Smooth muscle cell (in vitro differentiated cells): ENCODE data around the gene CLPTM1L. TPM values are rescaled to one million over a fixed set of nuclear protein-coding genes. Genes with fewer than 3 reads are reported as not detected.

Experiments
- DNase-seq: peaks from one replicate; lab custom pipeline; 2025; ENCODE audit not compliant: unreplicated experiment; lab: John Stamatoyannopoulos, UW
- H2AFZ ChIP-seq: fragments of 200-600 bp; sonication (generic); 2 replicates; pipeline ENCODE4 v1.6.0; 2016; ENCODE audit warnings: antibody characterized with exemption, low read depth, mild to moderate bottlenecking
- H3F3A ChIP-seq: fragments of 200-600 bp; sonication (generic); 2 replicates; pipeline ENCODE4 v1.6.0; 2017; ENCODE audit warnings: antibody characterized with exemption, low read depth
- H3K27ac ChIP-seq: fragments of 200-600 bp; sonication (generic); 2 replicates; pipeline ENCODE4 v1.5.1; 2016; ENCODE audit warnings: low read depth, mild to moderate bottlenecking
- H3K27me3 ChIP-seq: fragments of 200-600 bp; sonication (generic); 2 replicates; pipeline ENCODE4 v1.6.1; 2016; ENCODE audit warnings: low read depth, mild to moderate bottlenecking
- H3K36me3 ChIP-seq: fragments of 200-600 bp; sonication (generic); 2 replicates; pipeline ENCODE4 v1.5.1; 2016; ENCODE audit warnings: low read depth
- H3K4me1 ChIP-seq: fragments of 200-600 bp; sonication (generic); 2 replicates; pipeline ENCODE4 v1.5.1; 2016; ENCODE audit warnings: low read depth
- H3K4me2 ChIP-seq: fragments of 200-600 bp; sonication (generic); 2 replicates; pipeline ENCODE4 v1.6.0; 2016; ENCODE audit warnings: mild to moderate bottlenecking
- H3K4me3 ChIP-seq: fragments of 200-600 bp; sonication (generic); 2 replicates; pipeline ENCODE4 v1.5.1; 2016; ENCODE audit warnings: mild to moderate bottlenecking
- H3K79me2 ChIP-seq: fragments of 200-600 bp; sonication (generic); 2 replicates; pipeline ENCODE4 v1.6.0; 2016; ENCODE audit warnings: low read depth, mild to moderate bottlenecking
- H3K9ac ChIP-seq: fragments of 200-600 bp; sonication (generic); 2 replicates; pipeline ENCODE4 v1.6.0; 2016; ENCODE audit warnings: low read depth
- H3K9me3 ChIP-seq: fragments of 200-600 bp; sonication (generic); replicated peaks from 2 replicates; pipeline ENCODE4 v1.5.1; 2016; ENCODE audit warnings: low read depth
- H4K20me1 ChIP-seq: fragments of 200-600 bp; sonication (generic); 2 replicates; pipeline ENCODE4 v1.6.0; 2016; ENCODE audit warnings: low read depth
- CTCF ChIP-seq: fragments of 200-600 bp; sonication (generic); IDR thresholded peaks from 2 replicates; pipeline ENCODE4 v1.5.1; 2017; ENCODE audit warnings: borderline replicate concordance, mild to moderate bottlenecking, antibody characterized with exemption; ENCODE audit not compliant: insufficient read depth, poor library complexity, severe bottlenecking
- WGBS: methylation state at CpG from one replicate; pipeline ENCODE4 v1.1.7; 2016; ENCODE audit warnings: low lambda C conversion rate; 5-methylcytosine and 5-hydroxymethylcytosine counted together
- polyA plus RNA-seq: library from polyadenylated mRNA; unstranded; fragments of >200 nt; fragmentation: Nextera tagmentation; extraction: Ambion mirVana; gene quantifications from 2 replicates; pipeline ENCODE4 v1.2.1, GENCODE V29; 2016
- total RNA-seq: library from RNA; depleted of rRNA; stranded (reverse); fragments of >200 nt; gene quantifications from 2 replicates; pipeline ENCODE4 v1.2.3, GENCODE V29; 2014

The CLPTM1L gene
- total and polyA plus RNA-seq, 2 experiments from 2014 or later = 125 to 127 TPM

GRCh38 chr5:1356873-1357787 is 12.2 kb upstream of the CLPTM1L start:
- WGBS = 88% methylated on average over 28 of the region's 28 CpGs
- Histone ChIP-seq H3K4me3 (no peak overlapping the region), H3K27me3 (peaks cover 15% of the 10 kb centered on the region), H3K9ac (no peak overlapping the region), H3F3A (no peaks in the 10 kb centered on the region), H3K36me3 (no peaks in the 10 kb centered on the region), H3K79me2 (no peaks in the 10 kb centered on the region), H3K4me2 (no peak overlapping the region), H3K27ac (no peak overlapping the region), H4K20me1 (no peaks in the 10 kb centered on the region), H3K9me3 (no peaks in the 10 kb centered on the region), H3K4me1 (no peaks in the 10 kb centered on the region), H2AFZ (no peak overlapping the region)
- no peak for DNase-seq
- no peak for TF ChIP-seq CTCF

GRCh38 chr5:1354576-1354975 is 9.7 kb upstream of the CLPTM1L start:
- Histone ChIP-seq H3K27me3 (peaks cover 10% of the 10 kb centered on the region), H3K27ac (no peak overlapping the region), H3K4me2 (no peak overlapping the region), H3K4me1 (no peaks in the 10 kb centered on the region), H3K9ac (no peak overlapping the region), H3K36me3 (no peaks in the 10 kb centered on the region), H3K9me3 (no peaks in the 10 kb centered on the region), H2AFZ (no peak overlapping the region), H3K4me3 (no peak overlapping the region), H3F3A (no peaks in the 10 kb centered on the region), H4K20me1 (no peaks in the 10 kb centered on the region), H3K79me2 (no peaks in the 10 kb centered on the region)
- no peak for DNase-seq
- TF ChIP-seq CTCF = no peak
- WGBS = 45% methylated on average over 4 of the region's 4 CpGs

GRCh38 chr5:1352231-1353219 is 7.6 kb upstream of the CLPTM1L start:
- Histone ChIP-seq H3K4me3 (no peak overlapping the region), H3K9ac (no peak overlapping the region), H3K79me2 (no peaks in the 10 kb centered on the region), H4K20me1 (no peaks in the 10 kb centered on the region), H2AFZ (no peak overlapping the region), H3F3A (no peaks in the 10 kb centered on the region), H3K36me3 (no peaks in the 10 kb centered on the region), H3K9me3 (no peaks in the 10 kb centered on the region), H3K4me2 (no peak overlapping the region), H3K27ac (no peak overlapping the region), H3K27me3 (peaks cover 10% of the 10 kb centered on the region), H3K4me1 (no peaks in the 10 kb centered on the region)
- TF ChIP-seq CTCF = no peak
- DNase-seq = no peak
- 84% methylated on average over 10 of the region's 10 CpGs for WGBS
